Endothelial cell of umbilical vein (primary cell): ENCODE results near the gene PECR. TPM values are rescaled to one million over a fixed set of nuclear protein-coding genes. Genes with fewer than 3 reads are reported as not detected.

Source experiments
- BruUV-seq: library from RNA; stranded (reverse); fragments of 400-500 nt; replicated peaks from 2 replicates; lab custom pipeline; 2021; lab: Mats Ljungman, UMichigan
- CTCF ChIA-PET: fragments of 300-600, 350-600 bp; sonication (Branson Sonifier 250); formaldehyde crosslinking; loops from one replicate; lab custom pipeline; 2021; ENCODE audit warnings: antibody characterized with exemption, inconsistent platforms; lab: Charles Lee
- POLR2A ChIA-PET: fragments of 300-600, 350-600 bp; sonication (Branson Sonifier 250); formaldehyde crosslinking; loops from one replicate; lab custom pipeline; 2021; ENCODE audit warnings: antibody characterized with exemption, inconsistent platforms; lab: Charles Lee
- DNase-seq: peaks from one replicate; pipeline ENCODE4 v3.0.0-alpha.2; 2011; ENCODE audit warnings: low read depth, low spot score
- FAIRE-seq: peaks from 2 replicates; lab custom pipeline; 2011; peaks lifted over from hg19 to GRCh38; lab: Jason Lieb, UNC
- H2AFZ ChIP-seq: 2 replicates; pipeline ENCODE4 v1.6.0; 2012; ENCODE audit warnings: low read depth, low read length, control low read depth, inconsistent platforms
- H3K27ac ChIP-seq: 2 replicates; pipeline ENCODE4 v1.5.1; 2011; ENCODE audit warnings: low read depth, mild to moderate bottlenecking, control low read depth, low read length, moderate library complexity; ENCODE audit not compliant: insufficient read depth
- H3K27me3 ChIP-seq, 2 experiments: 2 replicates each; pipeline versions ENCODE4 v1.6.0 to v1.6.1; 2011; ENCODE audit warnings: low read length in 2 of 2, mixed read lengths in 1 of 2; ENCODE audit not compliant: control insufficient read depth in 2 of 2, insufficient read depth in 2 of 2
- H3K36me3 ChIP-seq, 2 experiments: 2 replicates in 1 of 2; 3 replicates in 1 of 2; pipeline ENCODE4 v1.5.1; 2011; ENCODE audit warnings: low read length in 2 of 2, mild to moderate bottlenecking in 1 of 2, moderate library complexity in 1 of 2; ENCODE audit not compliant: control insufficient read depth in 2 of 2, insufficient read depth in 2 of 2; ENCODE audit errors: extremely low read depth in 1 of 2
- H3K4me1 ChIP-seq: 3 replicates; pipeline ENCODE4 v1.5.1; 2011; ENCODE audit warnings: mild to moderate bottlenecking, low read length; ENCODE audit not compliant: control insufficient read depth, insufficient read depth; ENCODE audit errors: extremely low read depth
- H3K4me2 ChIP-seq: 2 replicates; pipeline ENCODE4 v1.6.1; 2011; ENCODE audit warnings: low read length, control low read depth, mixed read lengths; ENCODE audit not compliant: insufficient read depth
- H3K4me3 ChIP-seq, 3 experiments: fragments of 200-600 bp in 1 of 3; sonication (generic), shearing (Covaris generic) in 1 of 3; replicated peaks in 1 of 3; 2 replicates each; pipeline ENCODE4 v1.5.1; 2011 to 2016; ENCODE audit warnings: control low read depth in 3 of 3, low read length in 3 of 3, mild to moderate bottlenecking in 2 of 3, inconsistent platforms in 1 of 3, low read depth in 1 of 3, moderate library complexity in 1 of 3; ENCODE audit not compliant: insufficient read depth in 1 of 3
- H3K79me2 ChIP-seq: 2 replicates; pipeline ENCODE4 v1.6.0; 2012; ENCODE audit warnings: low read length, inconsistent platforms; ENCODE audit not compliant: control insufficient read depth, insufficient read depth
- H3K9ac ChIP-seq: replicated peaks from 2 replicates; pipeline ENCODE3; 2011; ENCODE audit warnings: low read length, control low read depth; ENCODE audit not compliant: insufficient read depth; ENCODE audit errors: extremely low read depth
- H3K9me1 ChIP-seq: replicated peaks from 3 replicates; pipeline ENCODE4 v1.6.0; 2011; ENCODE audit warnings: mild to moderate bottlenecking, low read length; ENCODE audit not compliant: control insufficient read depth, insufficient read depth; ENCODE audit errors: extremely low read depth
- H3K9me3 ChIP-seq: replicated peaks from 2 replicates; pipeline ENCODE4 v1.5.1; 2012; ENCODE audit warnings: low read length, inconsistent platforms; ENCODE audit not compliant: control insufficient read depth, insufficient read depth
- H4K20me1 ChIP-seq: replicated peaks from 2 replicates; pipeline ENCODE3; 2011; ENCODE audit warnings: mild to moderate bottlenecking, low read length; ENCODE audit not compliant: control insufficient read depth, insufficient read depth; ENCODE audit errors: extremely low read depth
- CTCF ChIP-seq, 2 donors: IDR thresholded peaks; 1 replicate in 1 of 2; 2 replicates in 1 of 2; pipeline ENCODE4 v1.5.1; 2011; ENCODE audit warnings: low read length in 2 of 2, mild to moderate bottlenecking in 2 of 2, moderate library complexity in 2 of 2, control low read depth in 1 of 2, inconsistent platforms in 1 of 2, low read depth in 1 of 2; ENCODE audit not compliant: insufficient read depth in 1 of 2; ENCODE audit errors: extremely low read depth in 1 of 2
- EZH2 ChIP-seq: IDR thresholded peaks from 2 replicates; pipeline ENCODE4 v1.6.1; 2012; ENCODE audit warnings: borderline replicate concordance, low read depth, mild to moderate bottlenecking, moderate library complexity, low read length, inconsistent platforms; ENCODE audit not compliant: severe bottlenecking
- FOS ChIP-seq: IDR thresholded peaks from 2 replicates; pipeline ENCODE4 v1.6.1; 2011; ENCODE audit warnings: mild to moderate bottlenecking, low read length, moderate library complexity, borderline replicate concordance; ENCODE audit not compliant: insufficient read depth
- GATA2 ChIP-seq: IDR thresholded peaks from 2 replicates; pipeline ENCODE4 v1.7.0; 2011; ENCODE audit warnings: low read depth, mild to moderate bottlenecking, moderate library complexity, mixed read lengths, low read length; ENCODE audit not compliant: insufficient read length, insufficient read depth
- JUN ChIP-seq: IDR thresholded peaks from 2 replicates; pipeline ENCODE4 v1.6.1; 2011; ENCODE audit warnings: borderline replicate concordance, low read depth; ENCODE audit not compliant: insufficient read length, insufficient read depth
- MAX ChIP-seq: IDR thresholded peaks from 2 replicates; pipeline ENCODE4 v1.6.1; 2011; ENCODE audit not compliant: insufficient read depth, insufficient read length
- MYC ChIP-seq: IDR thresholded peaks from one replicate; pipeline ENCODE4 v1.6.1; 2011; ENCODE audit warnings: mild to moderate bottlenecking, low read depth, low read length
- POLR2A ChIP-seq: IDR thresholded peaks from 2 replicates; pipeline ENCODE4 v1.6.1; 2012; ENCODE audit warnings: low read depth, mild to moderate bottlenecking, control low read depth, low read length
- POLR2AphosphoS5 ChIP-seq: IDR thresholded peaks from 2 replicates; pipeline ENCODE4 v1.6.1; 2012; ENCODE audit warnings: low read depth, mild to moderate bottlenecking, control low read depth, low read length, moderate library complexity; ENCODE audit not compliant: insufficient read depth
- dilution Hi-C: fragments of 300-500 bp; cut with MboI; formaldehyde crosslinking; loops from one replicate; pipeline ENCODE4 v1.15.0; 2019; ENCODE audit warnings: low sequenced_read_pairs; ENCODE audit not compliant: extremely low pct_ligation_motif_present
- intact Hi-C: fragments of 100-400 bp; cut with micrococcal nuclease; formaldehyde crosslinking; loops from one replicate; pipeline ENCODE4 v1.10.0; 2022
- polyA plus RNA-seq, 4 experiments: library from polyadenylated mRNA; depleted of rRNA in 3 of 4; stranded (reverse) in 3 of 4; unstranded in 1 of 4; fragments of >200 nt; gene quantifications; 2 replicates each; pipeline versions ENCODE4 v1.2.1 to v1.2.3, GENCODE V29; 2011 to 2012; ENCODE audit warnings: missing spikeins in 1 of 4
- total RNA-seq: library from RNA; stranded (reverse); gene quantifications from 2 replicates; pipeline ENCODE4 v1.2.3, GENCODE V29; 2021

The PECR gene
- total and polyA plus RNA-seq, 2 donors (not counting 3 experiments of a cell fraction or from before 2014, with no cell fraction given) = 4.1 to 6.2 TPM

GRCh38 chr2:216073773-216074172 is 7.8 kb downstream of the PECR start:
- CTCF ChIA-PET = no interaction called here
- DNase-seq = no peak
- no peaks in the 10 kb centered on the region for H3K9me3 ChIP-seq
- no peaks in the 10 kb centered on the region for H3K36me3 ChIP-seq
- H3K9me1 ChIP-seq = no peaks in the 10 kb centered on the region
- no peaks in the 10 kb centered on the region for H4K20me1 ChIP-seq
- H3K27me3 ChIP-seq = no peaks in the 10 kb centered on the region
- H2AFZ ChIP-seq = no peak overlapping the region
- TF ChIP-seq EZH2 (no peak), POLR2A (no peak), MYC (no peak), FOS (no peak), CTCF (IDR thresholded peaks at IDR 0.05; ENCODE audit: extremely low read depth in 1 of 2, insufficient read depth in 1 of 2, low read depth in 1 of 2, low read length in 2 of 2) (no peak), GATA2 (no peak), JUN (no peak), MAX (no peak), POLR2AphosphoS5 (no peak)
- H3K9ac ChIP-seq = no peak overlapping the region
- POLR2A ChIA-PET = no interaction called here
- H3K4me1 ChIP-seq = no peaks in the 10 kb centered on the region
- H3K79me2 ChIP-seq = no peaks in the 10 kb centered on the region
- H3K4me3 ChIP-seq = no peak overlapping the region
- FAIRE-seq = no peak
- dilution Hi-C loops = no loop called here
- no peak overlapping the region for H3K4me2 ChIP-seq
- BruUV-seq = no TSS peak
- intact Hi-C loops = no loop called here
- no peak overlapping the region for H3K27ac ChIP-seq
